Hematopoietic multipotent progenitor cell treated with erythropoietin and hydrocortisone succinate and interleukin-3 and kit ligand, for 15 days (in vitro differentiated cells): ENCODE results near the gene CMKLR1.

Source experiments
- DNase-seq: peaks from one replicate; pipeline ENCODE4 v3.0.0-alpha.2; 2015; ENCODE audit warnings: low spot score

Gene CMKLR1

GRCh38 chr12:108335349-108336119 lies 3.6 kb downstream of the CMKLR1 start:
- no peak for DNase-seq

DNA sequence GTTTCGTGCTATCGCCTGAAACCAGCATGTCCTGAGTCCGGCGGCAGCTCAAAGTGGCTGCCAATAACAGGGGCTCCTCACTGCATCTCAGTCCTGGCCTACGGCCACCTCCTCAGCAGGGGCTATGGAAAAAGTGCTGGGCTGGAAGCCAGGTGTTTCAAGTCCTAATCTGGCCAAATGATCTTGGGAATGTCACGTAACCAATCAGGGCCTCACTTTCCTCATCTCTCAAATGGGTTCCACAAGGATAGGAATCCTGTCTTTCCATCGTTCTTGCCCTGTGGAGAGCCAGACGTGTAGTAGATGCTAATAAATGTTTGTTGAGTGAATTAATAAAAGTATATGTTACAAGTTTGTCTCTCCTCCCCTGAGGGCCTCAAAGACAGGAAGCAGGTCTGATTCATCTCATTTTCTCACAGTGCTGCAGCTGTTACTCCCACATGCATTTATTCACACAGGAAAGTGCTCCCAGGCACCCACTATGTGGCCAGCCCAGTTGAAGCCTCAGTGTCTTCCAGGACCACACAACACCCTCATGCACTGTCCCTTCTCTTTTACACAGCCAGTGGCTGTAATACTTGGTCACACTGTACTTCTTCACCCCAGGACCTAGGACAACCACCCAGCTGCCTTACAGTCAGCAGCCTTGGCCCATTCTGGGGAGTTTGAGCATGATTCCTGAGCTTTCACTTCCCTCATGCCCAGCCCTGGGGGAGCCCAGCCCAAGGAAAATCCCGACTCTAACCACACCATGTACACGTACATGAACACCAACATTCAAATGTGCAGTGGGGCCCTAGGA lies 5.0 kb downstream of the CMKLR1 start:
- DNase-seq: no peak

DNA sequence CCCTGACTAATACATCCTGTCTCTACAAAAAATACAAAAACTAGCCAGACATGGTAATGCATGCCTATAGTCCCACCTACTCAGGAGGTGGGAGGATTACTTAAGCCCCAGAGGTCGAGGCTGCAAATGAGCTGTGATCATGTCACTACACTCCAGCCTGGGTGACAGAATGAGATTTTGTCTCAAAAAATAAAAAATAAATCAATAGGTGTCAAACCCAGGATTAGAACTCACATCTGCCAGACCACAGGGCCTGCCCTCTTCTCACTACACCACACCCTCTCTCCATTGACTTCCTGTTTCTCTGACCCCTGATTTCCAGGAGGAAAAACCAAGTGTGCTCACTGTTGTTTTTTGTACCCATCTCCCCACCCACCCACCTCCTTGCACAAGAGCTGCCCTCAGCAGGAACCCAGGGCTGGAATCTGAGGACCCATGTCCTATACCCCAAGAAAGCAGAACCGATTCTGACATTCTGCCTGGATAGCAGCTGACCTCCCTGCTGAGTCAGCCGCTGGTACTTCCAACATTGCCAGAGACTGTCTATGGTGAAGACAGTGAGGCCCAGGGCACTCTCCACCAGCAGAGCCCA lies 6.2 kb downstream of the CMKLR1 start:
- DNase-seq: no peak

DNA sequence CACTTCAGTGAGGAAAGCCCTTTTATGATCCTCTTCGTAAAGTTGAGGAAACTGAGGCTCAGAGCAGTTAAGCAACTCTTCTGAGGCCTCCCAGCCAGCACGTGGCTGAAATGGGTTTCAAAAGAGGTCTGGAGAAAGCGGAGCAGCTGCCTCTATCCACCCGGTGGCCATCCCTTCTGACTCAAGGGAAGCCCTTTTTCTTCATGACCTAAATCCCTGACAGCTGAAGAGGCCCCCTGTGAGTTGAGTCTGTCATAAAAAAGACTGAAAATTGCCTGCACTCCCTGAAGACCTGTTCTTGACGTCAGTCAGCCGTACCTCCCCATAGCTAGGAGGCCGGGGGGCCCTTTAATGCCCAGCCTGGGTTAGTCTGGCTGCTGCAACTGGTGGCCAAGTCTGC lies 10.7 kb downstream of the CMKLR1 start:
- DNase-seq: no peak

DNA sequence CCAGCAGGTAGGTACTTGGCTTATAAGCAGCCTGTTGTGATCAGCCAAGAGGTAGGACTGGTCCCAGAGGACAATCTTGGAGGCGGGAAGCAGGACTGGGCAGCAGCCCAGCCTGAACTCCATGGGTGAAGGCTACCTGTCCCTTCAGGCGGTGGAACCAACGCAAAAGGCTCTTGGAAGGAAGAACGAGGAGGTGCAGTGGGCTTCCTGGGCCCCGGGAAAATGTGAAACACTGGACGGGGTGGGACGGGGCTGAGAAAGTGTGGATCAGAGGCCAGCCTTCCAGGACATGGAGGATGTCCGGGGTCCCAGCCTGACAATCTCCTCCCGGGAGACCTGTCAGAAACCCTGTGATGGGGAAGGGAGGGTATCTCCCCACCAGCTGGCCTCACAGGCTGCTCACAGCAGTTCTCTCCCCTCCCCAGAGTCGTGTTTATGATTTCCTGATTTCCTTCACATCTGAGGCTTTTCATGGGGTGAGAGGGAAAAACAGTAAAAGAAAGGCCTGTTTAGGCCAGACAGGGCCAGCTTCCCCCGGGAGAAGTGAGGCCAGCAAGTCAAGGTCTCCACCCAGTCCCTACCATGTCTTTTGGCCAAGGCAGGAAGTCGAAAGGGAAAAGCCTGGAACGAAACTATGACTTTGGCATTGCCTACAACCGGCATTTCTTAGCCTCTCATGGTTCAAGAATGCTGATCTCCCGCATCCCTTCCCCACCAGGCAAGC lies 11.3 kb downstream of the CMKLR1 start:
- no peak for DNase-seq

- DNase-seq: no peak
These were observed 12.8 kb downstream of the CMKLR1 start for GRCh38 chr12:108326254-108326750.

DNA sequence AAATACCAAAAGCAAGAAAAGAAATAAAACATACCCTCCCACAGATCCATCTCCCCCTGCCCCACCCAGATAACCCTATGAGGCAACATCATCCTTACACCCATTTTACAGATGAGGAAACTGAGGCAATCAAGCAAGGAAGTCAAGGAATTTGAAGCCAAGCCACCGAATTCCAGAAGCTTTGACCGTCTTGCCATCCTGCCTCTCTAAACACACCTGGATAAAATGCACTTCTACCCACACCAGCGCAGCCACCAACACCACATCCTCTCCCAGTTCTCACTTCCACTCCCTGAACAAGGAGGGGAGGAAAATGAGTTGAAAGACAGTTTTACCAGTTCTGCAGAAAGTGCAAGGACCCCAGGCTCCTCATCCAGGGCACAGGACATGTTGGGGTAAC lies 13.6 kb downstream of the CMKLR1 start:
- DNase-seq: no peak

- DNase-seq: no peak
These were observed 14.1 kb downstream of the CMKLR1 start for GRCh38 chr12:108325018-108325358.

- no peak for DNase-seq
These were observed 14.6 kb downstream of the CMKLR1 start for GRCh38 chr12:108324351-108325017.

DNA sequence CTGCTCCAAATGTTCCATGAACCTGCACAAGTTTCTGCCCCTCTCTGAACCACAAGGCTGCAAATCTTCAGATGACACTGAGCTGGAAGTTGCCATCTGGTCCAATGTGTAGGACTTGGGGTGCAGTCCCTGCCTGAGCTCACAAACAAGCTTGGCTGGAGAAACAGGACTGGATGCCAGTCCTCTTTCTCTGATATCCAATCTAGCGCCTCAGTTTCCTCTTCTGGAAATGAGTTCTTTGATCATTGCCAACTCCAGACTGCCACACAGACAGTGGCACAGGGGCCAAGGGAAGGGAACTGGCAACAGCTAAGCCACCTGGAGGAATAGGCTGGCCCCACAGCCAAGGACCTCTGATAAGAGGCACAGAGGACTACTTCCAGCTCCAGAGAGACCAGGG lies 15.5 kb downstream of the CMKLR1 start:
- no peak for DNase-seq

DNA sequence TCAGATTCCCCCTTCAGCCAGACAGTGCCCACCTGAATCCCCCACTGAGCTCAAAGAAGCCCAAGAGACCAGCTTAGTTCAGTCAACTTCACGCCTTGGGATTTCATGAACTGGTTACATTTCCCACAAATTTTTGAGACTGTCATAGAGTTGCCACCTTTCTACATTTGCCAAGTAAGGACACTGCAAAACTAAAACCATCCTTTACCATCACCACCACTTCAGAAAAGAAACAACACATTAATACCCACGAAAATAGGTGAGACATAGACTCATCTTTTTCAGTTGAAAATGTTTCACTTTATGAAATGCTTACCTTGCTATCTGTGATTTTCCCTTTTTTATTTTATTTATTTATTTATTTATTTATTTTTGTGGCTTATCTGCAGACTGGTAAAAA lies 16.1 kb downstream of the CMKLR1 start:
- no peak for DNase-seq

- no peak for DNase-seq
These were observed 17.4 kb downstream of the CMKLR1 start for GRCh38 chr12:108321688-108322087.

DNA sequence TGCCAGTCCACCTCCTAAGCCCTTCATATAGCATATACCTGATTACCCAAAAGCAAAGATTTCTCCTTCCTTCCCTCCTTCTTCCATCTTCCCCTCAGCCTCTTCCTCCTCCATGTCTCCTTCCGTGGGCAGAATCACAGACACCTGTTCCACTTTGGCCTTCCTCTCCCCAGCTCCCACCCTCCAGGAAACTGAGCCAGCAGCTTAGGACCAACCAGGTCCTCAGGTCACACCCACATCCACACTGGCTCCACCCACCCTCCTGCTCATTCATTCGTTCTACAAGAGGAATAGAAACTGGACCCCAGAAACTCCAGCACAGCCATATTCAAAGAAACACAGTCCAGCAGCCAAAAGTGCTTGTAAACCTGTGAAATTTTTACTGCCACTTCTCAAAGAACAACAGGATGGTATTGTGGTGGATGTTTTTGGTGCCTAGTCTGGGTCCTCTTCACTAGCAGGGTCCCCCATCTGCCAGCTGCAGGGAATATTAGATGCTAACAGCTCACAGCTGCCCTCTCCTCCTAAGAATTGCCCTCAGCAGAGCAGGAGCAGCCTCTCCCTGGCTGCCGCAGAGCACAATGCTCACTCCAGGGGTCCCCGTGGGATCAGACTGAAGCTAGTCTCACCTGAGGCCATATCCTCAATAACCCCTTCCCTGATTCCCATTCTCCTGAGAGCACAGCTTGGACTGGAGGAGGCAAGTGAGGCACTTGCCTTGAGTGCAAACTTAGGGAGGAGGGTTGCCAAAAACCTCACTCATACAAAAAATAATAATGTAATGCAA lies 18.4 kb downstream of the CMKLR1 start:
- DNase-seq: no peak

DNA sequence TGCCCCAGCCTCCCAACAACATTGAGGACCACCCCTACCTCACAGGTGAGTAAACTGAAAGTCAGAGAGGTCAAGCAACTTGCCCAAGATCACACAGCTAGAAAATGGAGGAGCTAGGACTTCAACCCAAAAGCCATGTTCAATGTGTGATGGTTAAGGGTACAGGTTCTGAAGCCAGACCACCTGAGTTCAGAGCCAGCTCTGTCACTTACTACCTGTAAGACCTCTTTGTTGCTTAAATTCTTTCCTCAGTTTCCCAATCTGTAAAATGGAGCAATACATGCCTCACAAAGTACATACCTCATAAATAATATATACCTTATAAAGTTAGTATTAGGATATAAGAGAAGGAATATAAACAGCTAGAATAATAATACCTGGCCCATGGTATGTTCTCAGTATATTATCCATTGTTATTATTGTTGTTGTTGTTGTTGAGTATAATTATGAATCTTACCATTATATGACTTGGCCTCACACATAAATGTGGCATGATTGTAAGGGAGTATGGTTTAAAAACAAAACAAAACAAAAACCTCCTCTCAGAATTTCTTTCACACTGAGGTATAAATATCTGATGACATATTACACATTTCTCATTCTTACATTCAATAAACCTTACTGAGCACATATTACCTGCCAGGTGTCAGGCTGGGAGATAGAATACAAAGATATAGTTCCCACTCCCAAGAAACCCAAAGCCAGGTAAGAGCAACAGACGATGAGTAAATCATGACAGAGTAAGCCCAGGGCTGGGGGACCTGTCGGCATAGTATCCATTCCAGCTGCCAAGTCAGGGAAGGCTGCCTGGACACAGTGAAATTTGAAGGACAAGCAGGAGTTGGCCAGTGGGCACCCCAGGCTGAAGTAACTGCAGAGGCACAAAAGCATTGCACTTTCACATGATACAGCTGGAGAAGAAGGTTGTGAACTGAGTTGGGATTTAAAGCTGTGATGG lies 19.6 kb downstream of the CMKLR1 start:
- no peak for DNase-seq

GRCh38 chr12:108318472-108319275 lies 20.4 kb downstream of the CMKLR1 start:
- DNase-seq: no peak

GRCh38 chr12:108317308-108318234 lies 21.5 kb downstream of the CMKLR1 start:
- DNase-seq: no peak

- no peak for DNase-seq
These were observed 22.7 kb downstream of the CMKLR1 start for GRCh38 chr12:108316176-108317086.
